SH-SY5Y (cell line): ENCODE data around the gene KHSRP.

Experiments used
- GATA2 ChIP-seq: IDR thresholded peaks from 2 replicates; pipeline ENCODE4 v1.6.1; 2011; ENCODE audit warnings: mild to moderate bottlenecking, low read depth, low read length
- GATA3 ChIP-seq: IDR thresholded peaks from 2 replicates; pipeline ENCODE4 v1.6.1; 2011; ENCODE audit warnings: low read depth, mild to moderate bottlenecking, low read length, moderate library complexity

- no peak for TF ChIP-seq GATA2
- TF ChIP-seq GATA3: no peak
Observed at GRCh38 chr19:6402837-6403608, 21.6 kb downstream of the KHSRP start.
